ENCODE measurements around the gene COL4A4.

- TF ChIP-seq CTCF (IDR thresholded peaks at IDR 0.05) (no peak), POLR2A (IDR thresholded peaks at IDR 0.05) (no peak), POLR2AphosphoS5 (IDR thresholded peaks at IDR 0.05) (no peak)
Measured at GRCh38 chr2:227146456-227146855, 17.5 kb downstream of the COL4A4 start.

Data from transverse colon (tissue), 4 donors.